ENCODE results near the gene CNTN5.

Gene CNTN5

DNA sequence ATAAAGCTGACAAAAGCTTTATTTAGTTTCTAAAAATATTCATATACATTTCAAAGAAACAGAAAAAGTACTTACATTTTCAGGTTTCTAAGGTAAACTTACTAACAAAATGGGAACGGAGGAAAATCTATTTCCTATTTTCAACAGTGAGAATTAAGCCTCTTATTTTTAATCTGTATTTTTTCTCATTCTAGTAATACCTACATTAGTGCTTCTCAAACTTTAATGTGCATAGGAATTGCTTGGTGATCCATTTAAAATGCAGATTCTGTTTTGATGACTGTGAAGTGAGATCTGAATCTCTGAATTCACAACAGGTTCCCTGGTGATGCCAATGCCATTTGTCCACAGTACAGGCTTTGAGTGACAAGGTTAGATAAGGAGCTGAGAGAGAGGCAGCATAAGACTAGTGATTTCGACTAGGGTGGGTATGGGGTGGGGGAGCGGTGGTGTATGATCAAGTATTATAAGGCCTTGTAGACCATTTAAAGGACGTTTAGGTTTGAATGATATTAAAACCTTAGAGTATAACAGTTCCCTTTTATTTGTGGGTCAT, 402.8 kb downstream of the CNTN5 start:
- Histone ChIP-seq H3K4me3 (no peak overlapping the region), H3K27ac (no peak overlapping the region)
- DNase-seq (ENCODE audit: low spot score), result no peak
- TF ChIP-seq, protein P1, sequence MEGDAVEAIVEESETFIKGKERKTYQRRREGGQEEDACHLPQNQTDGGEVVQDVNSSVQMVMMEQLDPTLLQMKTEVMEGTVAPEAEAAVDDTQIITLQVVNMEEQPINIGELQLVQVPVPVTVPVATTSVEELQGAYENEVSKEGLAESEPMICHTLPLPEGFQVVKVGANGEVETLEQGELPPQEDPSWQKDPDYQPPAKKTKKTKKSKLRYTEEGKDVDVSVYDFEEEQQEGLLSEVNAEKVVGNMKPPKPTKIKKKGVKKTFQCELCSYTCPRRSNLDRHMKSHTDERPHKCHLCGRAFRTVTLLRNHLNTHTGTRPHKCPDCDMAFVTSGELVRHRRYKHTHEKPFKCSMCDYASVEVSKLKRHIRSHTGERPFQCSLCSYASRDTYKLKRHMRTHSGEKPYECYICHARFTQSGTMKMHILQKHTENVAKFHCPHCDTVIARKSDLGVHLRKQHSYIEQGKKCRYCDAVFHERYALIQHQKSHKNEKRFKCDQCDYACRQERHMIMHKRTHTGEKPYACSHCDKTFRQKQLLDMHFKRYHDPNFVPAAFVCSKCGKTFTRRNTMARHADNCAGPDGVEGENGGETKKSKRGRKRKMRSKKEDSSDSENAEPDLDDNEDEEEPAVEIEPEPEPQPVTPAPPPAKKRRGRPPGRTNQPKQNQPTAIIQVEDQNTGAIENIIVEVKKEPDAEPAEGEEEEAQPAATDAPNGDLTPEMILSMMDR (IDR thresholded peaks at IDR 0.05), result no peak

DNA sequence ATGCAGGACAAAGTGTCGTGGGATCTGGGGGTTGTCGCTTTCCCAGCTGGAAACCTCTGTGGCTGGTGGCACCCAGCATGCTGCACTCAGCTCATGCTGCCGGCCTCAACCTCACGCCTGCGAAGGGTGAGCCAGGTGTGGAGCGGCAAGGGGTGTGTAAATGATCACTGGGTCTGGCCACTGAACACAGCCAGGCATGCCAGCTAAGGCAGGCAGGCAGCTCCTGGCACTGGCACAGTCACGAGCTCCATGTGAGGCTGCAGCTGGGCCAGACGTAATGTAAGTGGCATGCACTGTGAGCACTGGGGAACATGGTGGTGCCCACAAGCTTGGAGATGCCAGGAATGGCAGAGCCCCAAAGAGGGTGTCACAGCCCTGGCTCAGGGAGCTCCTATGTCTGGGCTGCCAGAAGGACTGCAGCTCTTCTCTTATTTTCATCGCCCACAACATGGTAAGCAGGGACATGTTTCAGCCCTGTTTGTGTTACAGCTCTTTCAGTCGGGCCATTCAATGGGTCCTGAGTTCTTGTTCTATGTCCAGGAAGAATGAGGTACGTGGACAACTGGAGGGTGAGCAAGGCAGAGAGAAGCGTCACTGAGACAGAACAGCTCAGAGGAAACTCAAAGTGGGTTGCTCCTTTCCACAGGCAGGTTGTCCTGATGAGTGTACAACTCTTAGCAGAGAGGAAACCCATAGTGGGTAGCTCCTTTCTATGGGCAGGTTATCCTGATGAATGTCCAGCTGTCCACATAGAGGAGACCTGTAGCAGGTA, 403.8 kb downstream of the CNTN5 start:
- Histone ChIP-seq H3K27ac (no peak overlapping the region), H3K4me3 (no peak overlapping the region)
- TF ChIP-seq, protein P1 (IDR thresholded peaks at IDR 0.05), result no peak
- DNase-seq (ENCODE audit: low spot score), result no peak

DNA sequence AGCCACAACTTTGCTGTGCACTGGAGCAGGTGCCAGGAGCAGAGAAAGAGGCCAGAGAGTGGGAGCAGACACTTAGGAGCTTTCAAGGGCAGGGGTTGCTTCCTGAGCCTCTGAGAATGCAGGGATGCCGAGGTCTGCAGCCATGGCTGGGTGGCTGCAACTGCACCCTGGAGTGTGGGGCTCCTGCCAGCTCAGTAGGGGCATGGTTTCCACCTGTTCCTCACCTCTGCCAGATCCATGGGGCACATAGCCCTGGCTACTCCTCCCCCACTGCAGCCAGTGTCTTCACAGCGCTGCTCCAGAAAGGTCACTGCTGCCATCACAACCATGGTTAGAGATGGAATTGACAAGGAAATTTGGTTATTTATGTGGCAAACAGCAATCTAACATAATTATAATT, 404.8 kb downstream of the CNTN5 start:
- TF ChIP-seq, protein P1 (IDR thresholded peaks at IDR 0.05), result no peak
- Histone ChIP-seq H3K27ac (no peak overlapping the region), H3K4me3 (no peak overlapping the region)
- DNase-seq (ENCODE audit: low spot score), result no peak

DNA sequence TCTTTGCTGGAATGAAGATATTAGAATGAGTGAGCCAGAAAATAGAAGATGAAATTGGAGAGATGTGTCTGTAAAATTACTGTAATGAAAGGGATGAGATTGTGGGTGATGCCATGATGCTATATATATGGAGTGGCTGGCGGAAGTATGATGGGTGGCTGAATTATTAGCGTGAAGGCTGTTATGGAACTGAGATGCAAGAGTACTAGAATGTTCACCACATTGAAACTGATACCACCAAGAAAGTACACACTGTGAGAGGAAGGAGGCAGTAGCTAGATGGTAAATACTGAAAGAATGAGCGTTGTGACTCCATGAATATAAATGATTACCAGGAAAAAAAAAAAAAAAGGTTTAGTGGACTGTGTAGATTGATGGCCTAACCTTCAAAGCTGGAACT, 411.9 kb downstream of the CNTN5 start:
- Histone ChIP-seq H3K27ac (no peak overlapping the region), H3K4me3 (no peak overlapping the region)
- TF ChIP-seq, protein P1 (IDR thresholded peaks at IDR 0.05), result no peak
- DNase-seq (ENCODE audit: low spot score), result no peak

DNA sequence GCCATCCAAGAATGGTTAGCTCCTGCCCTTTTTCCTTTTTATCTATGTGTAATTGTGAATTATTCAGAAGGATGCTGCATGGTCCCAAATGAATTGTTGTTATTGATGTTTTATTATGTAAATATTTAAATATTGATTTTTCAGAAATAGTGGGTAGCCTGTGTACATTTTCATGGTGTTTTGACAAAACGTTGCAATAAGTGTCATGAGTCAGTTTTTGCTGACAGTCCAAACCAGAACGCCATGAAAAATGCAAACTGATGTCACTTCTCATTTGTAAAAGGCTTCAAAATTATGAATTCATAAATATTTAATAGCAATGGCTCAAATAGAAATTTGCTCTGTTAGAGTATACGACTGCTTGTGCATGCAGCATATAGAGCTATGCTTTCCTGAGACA, 422.5 kb downstream of the CNTN5 start:
- H3K27ac ChIP-seq, result no peak overlapping the region
- no peak for DNase-seq (ENCODE audit: low spot score)
- H3K4me3 ChIP-seq, result no peak overlapping the region
- TF ChIP-seq, protein P1 (IDR thresholded peaks at IDR 0.05), result no peak

DNA sequence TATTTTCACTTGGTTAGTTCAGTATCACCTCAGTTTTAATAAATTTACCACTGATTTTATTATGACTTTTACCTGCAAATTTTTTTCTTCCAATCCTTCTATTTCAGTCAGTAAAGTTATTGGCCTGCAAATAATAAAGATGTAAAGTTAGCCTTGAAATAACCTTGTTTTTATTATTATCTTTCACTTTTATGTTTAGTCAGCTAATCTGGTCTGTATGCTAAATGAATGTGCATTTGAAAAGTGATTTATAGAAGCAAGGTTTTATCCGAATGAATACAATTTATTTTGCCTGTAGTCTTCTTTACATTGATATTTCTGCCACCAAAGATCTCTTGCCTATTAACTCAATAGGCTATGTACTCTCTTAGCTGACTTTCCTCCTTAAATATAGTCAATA, 425.7 kb downstream of the CNTN5 start:
- H3K27ac ChIP-seq, result no peak overlapping the region
- TF ChIP-seq, protein P1 (IDR thresholded peaks at IDR 0.05), result no peak
- no peak for DNase-seq (ENCODE audit: low spot score)
- H3K4me3 ChIP-seq, result no peak overlapping the region

DNA sequence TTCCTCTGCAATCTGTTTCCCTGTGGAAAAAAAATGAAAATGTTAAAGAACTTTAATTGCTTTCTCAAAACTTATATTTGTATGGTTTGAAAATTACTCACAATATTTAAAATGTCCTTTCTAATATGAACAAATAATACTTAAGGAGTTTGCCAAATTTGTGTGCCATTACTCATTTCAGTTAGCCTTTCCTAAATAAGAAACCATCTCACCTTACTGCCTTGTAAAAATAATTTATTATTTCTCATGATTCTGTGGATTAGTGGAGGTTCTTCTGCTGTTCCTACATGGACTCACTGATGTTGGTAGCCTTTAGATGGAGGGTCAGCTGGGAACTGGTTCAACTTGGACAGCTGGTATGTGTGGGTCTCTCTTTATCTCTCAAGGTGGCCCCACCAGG, 428.6 kb downstream of the CNTN5 start:
- TF ChIP-seq, protein P1 (IDR thresholded peaks at IDR 0.05), result no peak
- no peak for DNase-seq (ENCODE audit: low spot score)
- Histone ChIP-seq H3K4me3 (no peak overlapping the region), H3K27ac (no peak overlapping the region)

Measured in coronary artery (tissue), 2 donors.